SH-SY5Y (cell line): ENCODE measurements around the gene MEN1.

ENCODE experiments used
- GATA2 ChIP-seq: IDR thresholded peaks from 2 replicates; pipeline ENCODE4 v1.6.1; 2011; ENCODE audit warnings: mild to moderate bottlenecking, low read depth, low read length
- GATA3 ChIP-seq: IDR thresholded peaks from 2 replicates; pipeline ENCODE4 v1.6.1; 2011; ENCODE audit warnings: low read depth, mild to moderate bottlenecking, low read length, moderate library complexity

The MEN1 gene

GRCh38 chr11:64803158-64803845 lies 7.0 kb downstream of the MEN1 start, which contains the start of gene MAP4K2:
Gene MAP4K2 (minus strand): TSS chr11:64803214. CDS start chr11:64803149, 65 bp downstream.
- TF ChIP-seq GATA2 = no peak
- no peak for TF ChIP-seq GATA3

GRCh38 chr11:64802370-64803157 lies 7.8 kb downstream of the MEN1 start:
- no peak for TF ChIP-seq GATA2
- TF ChIP-seq GATA3 = no peak

GRCh38 chr11:64801561-64802369 lies 8.6 kb downstream of the MEN1 start:
- TF ChIP-seq GATA2 (no peak), GATA3 (no peak)

GRCh38 chr11:64801158-64801464 lies 9.2 kb downstream of the MEN1 start:
- TF ChIP-seq GATA2 (no peak), GATA3 (no peak)

- TF ChIP-seq GATA2 (no peak), GATA3 (no peak)
Observed at GRCh38 chr11:64800303-64801157, 9.8 kb downstream of the MEN1 start.

GRCh38 chr11:64799623-64800302 lies 10.6 kb downstream of the MEN1 start:
- TF ChIP-seq GATA3 = no peak
- TF ChIP-seq GATA2 = no peak

- TF ChIP-seq GATA2 (no peak), GATA3 (no peak)
Observed at GRCh38 chr11:64799256-64799622, 11.1 kb downstream of the MEN1 start.

GRCh38 chr11:64796757-64797541 lies 13.4 kb downstream of the MEN1 start:
- no peak for TF ChIP-seq GATA3
- TF ChIP-seq GATA2 = no peak

- no peak for TF ChIP-seq GATA2
Observed at GRCh38 chr11:64796047-64796756, 14.1 kb downstream of the MEN1 start.

- TF ChIP-seq GATA2 (no peak), GATA3 (no peak)
Observed at GRCh38 chr11:64794526-64794925, 15.8 kb downstream of the MEN1 start.

- TF ChIP-seq GATA2 (no peak), GATA3 (no peak)
Observed at GRCh38 chr11:64793271-64794160, 16.8 kb downstream of the MEN1 start.
